ENCODE data around the gene FAM193A. TPM values are rescaled to one million over a fixed set of nuclear protein-coding genes. Genes with fewer than 3 reads are reported as not detected.
"Not testable (repeated sequence)": the region's sequence is repeated elsewhere in the genome, so short reads cannot be mapped to it uniquely, and the experiment has no call there.

The FAM193A gene
- total and polyA plus RNA-seq, 5 experiments from 2014 or later, result 1.5 to 48.6 (median 4.3) TPM

DNA sequence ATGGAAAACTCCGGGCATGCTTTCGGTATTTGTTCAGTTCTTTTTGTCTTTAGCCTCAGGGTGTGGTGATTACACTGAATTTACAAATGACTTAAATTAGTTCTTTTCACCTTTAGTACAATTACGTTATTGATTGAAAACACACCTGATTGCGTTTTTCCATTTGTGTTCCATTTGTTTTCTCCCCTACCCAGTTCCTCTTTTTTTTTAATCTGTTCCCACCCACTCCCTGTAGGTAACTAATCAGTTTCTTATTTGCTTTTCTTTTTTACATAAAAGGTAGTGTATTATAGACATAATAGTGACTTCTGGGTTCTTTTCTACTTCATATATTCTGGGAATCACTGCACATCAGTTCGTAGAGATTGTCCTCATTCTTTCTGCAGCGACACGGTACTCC lies 166.3 kb downstream of the FAM193A start:
- Mint-ChIP-seq H3K9me3 (no peaks in the 10 kb centered on the region), H3K27ac (peak overlapping the region in 1 of 10 donors; percentile 79), H3K27me3 (no peaks in the 10 kb centered on the region), H3K4me1 (no peaks in the 10 kb centered on the region), H3K36me3 (peaks cover 9 to 84% (median 17%) of the 10 kb centered on the region in 3 donors), H3K4me3 (no peak overlapping the region)
- no peak for DNase-seq
- POLR2A ChIA-PET, result no interaction called here
- no peak for ATAC-seq

DNA sequence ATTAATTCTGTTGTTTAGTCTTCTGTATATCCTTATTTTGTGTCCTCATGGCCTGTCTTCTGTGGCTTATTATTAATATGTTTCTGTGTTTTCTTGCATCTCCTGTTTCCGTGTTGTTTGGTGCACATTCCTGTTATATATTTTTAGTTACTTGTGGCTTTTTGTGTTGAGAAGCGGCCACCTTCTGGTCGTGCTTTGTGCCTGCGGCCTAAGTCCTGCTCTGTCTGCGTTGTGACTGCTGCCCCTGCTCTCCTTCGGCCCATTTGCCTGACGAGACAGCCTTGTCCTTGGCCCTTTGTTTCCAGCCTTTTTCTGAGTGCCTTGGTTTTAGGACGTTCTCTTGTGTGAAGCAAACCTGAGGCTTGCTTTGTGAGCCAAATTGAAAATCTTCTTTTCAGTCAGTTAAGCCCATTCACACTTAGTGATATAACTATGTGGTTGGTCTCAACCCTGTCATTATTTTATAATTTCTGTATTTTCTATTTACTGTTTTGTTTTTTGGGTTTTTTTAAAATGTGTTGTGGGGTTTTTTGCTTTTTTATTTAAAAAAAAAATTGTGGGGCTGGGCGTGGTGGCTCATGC lies 175.9 kb downstream of the FAM193A start:
- POLR2A ChIA-PET, result no interaction called here
- H3K4me3 Mint-ChIP-seq, result no peak overlapping the region
- H3K27me3 Mint-ChIP-seq, result no peaks in the 10 kb centered on the region
- H3K9me3 Mint-ChIP-seq, result no peaks in the 10 kb centered on the region
- ATAC-seq (no peak), DNase-seq (no peak)
- peaks cover 13 to 29% (median 21%) of the 10 kb centered on the region in 4 donors for H3K4me1 Mint-ChIP-seq
- peaks cover 0 to 43% (median 5%) of the 10 kb centered on the region in 3 donors for H3K36me3 Mint-ChIP-seq
- H3K27ac Mint-ChIP-seq, result peak overlapping the region in 6 of 10 donors; percentile 27 to 81 (median 44)

DNA sequence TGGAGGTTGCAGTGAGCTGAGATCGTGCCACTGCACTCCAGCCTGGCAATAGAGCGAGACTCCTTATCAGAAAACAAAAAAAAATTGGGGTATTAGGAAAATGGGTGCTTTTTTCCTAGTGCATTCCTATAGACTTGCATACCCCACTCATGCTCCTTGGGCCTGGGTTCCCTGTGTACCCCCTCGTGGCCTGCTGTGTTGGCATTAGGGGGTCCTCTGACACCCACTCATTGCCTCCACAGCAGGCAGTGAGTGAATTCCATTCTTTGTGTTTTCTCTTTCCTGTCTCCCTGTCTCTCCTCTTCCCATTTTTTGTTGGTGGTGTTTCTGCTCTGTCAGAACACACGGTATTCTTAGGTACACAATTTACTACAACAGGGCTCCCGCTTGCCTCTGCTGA lies 176.9 kb downstream of the FAM193A start:
- no peaks in the 10 kb centered on the region for H3K9me3 Mint-ChIP-seq
- H3K36me3 Mint-ChIP-seq, result peaks cover 0 to 46% (median 5%) of the 10 kb centered on the region in 3 donors
- peaks cover 13 to 29% (median 21%) of the 10 kb centered on the region in 4 donors for H3K4me1 Mint-ChIP-seq
- ATAC-seq (no peak), DNase-seq (no peak)
- POLR2A ChIA-PET, result no interaction called here
- peak overlapping the region in 3 of 10 donors; percentile 2 to 65 (median 59) for H3K4me3 Mint-ChIP-seq
- no peaks in the 10 kb centered on the region for H3K27me3 Mint-ChIP-seq
- peak overlapping the region; percentile 71 to 94 (median 90) for H3K27ac Mint-ChIP-seq

DNA sequence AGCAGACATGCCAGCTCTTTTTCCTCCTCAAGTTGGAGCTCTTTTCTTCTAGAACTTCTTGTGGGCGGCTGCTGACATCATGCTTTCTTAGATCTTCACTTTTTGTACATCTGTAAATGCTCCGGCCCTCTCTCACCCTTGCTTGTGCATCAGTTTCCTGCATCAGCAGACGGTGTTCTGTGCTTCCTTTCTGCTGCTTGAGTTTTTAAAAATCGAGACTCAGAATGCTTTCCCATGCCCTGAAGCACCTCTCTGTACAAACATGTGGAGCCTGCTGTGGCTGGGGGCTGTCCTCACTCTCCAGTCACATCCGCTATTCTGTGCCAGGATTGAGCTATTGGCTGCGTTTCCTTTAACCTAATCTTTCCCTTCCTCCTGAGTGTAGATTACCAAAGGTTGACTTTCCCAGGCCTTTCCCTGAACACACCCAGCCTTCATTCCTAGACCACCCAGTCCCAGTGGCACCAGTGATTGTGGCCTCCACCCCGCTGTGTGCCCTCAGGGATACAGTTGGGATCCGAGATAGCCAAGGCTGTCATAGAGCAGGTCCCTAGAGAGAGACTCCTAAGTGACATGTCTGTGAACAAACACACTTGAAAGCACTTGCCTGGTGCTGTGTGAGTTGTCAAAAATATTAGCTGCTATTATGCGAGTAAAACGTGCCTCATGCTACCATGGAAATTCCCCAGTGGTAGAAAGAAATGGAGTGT lies 177.8 kb downstream of the FAM193A start:
- peak overlapping the region in 9 of 10 donors; percentile 2 to 76 (median 42) for H3K4me3 Mint-ChIP-seq
- ATAC-seq (peak; percentile 93 to 97), DNase-seq (peak in 8 of 10 donors; percentile 15 to 70 (median 56))
- peaks cover 0 to 50% (median 11%) of the 10 kb centered on the region in 3 donors for H3K36me3 Mint-ChIP-seq
- peaks cover 13 to 29% (median 21%) of the 10 kb centered on the region in 4 donors for H3K4me1 Mint-ChIP-seq
- H3K27ac Mint-ChIP-seq, result peak overlapping the region; percentile 71 to 94 (median 90)
- H3K27me3 Mint-ChIP-seq, result no peaks in the 10 kb centered on the region
- POLR2A ChIA-PET, result interaction anchor here (0.6 kb wide), 1 partner anchor 10 kb away, joined by 3 read pairs; no protein-coding TSS in a partner anchor
- H3K9me3 Mint-ChIP-seq, result no peaks in the 10 kb centered on the region

DNA sequence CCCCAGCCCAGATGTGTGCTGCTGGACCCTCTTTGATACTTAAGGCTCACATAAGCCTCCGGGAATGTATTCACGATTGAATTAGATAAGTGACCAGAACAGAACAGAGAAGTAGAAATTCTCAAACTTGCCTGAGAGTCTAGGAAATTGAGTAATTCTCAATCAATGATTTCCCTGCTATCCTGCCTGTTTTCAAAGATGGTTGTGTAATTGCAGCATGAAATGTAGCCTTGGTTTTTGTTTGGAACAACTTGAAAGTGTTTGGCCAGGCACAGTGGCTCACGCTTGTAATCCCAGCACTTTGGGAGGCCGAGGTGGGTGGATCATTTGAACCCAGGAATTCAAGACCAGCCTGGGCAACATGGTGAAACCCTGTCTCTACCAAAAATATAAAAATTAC lies 178.5 kb downstream of the FAM193A start:
- no peaks in the 10 kb centered on the region for H3K27me3 Mint-ChIP-seq
- POLR2A ChIA-PET, result interaction anchor here (0.6 kb wide), 1 partner anchor 9 kb away, joined by 3 read pairs; no protein-coding TSS in a partner anchor
- H3K27ac Mint-ChIP-seq, result peak overlapping the region in 6 of 10 donors; percentile 19 to 92 (median 89)

DNA sequence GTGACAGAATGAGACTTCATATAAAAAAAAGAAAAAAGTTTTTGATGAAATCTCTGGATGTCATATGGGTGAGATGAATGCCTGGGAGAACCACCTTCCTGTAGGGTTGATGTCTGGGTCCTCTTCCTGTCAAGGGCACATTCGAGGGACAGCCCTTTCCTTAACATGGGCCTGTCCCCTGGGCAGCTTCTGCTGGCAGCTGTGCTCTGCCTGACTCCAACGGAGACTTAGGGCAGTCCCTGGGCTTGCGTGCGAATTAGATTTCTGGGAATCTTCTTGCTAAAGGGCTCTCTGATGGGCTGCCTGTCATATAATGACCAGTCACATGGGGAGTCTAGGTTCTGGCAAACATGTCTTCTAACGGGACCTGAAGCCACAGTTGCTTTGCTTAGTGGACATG lies 179.0 kb downstream of the FAM193A start:
- DNase-seq, result no peak
- H3K27ac Mint-ChIP-seq, result peak overlapping the region in 7 of 10 donors; percentile 19 to 80 (median 54)
- H3K4me1 Mint-ChIP-seq, result peaks cover 13 to 29% (median 21%) of the 10 kb centered on the region in 4 donors
- H3K4me3 Mint-ChIP-seq, result no peak overlapping the region
- H3K27me3 Mint-ChIP-seq, result no peaks in the 10 kb centered on the region
- peaks cover 0 to 55% (median 15%) of the 10 kb centered on the region in 3 donors for H3K36me3 Mint-ChIP-seq
- POLR2A ChIA-PET, result no interaction called here
- ATAC-seq, result no peak
- no peaks in the 10 kb centered on the region for H3K9me3 Mint-ChIP-seq

More for the DNA sequence above, 178.5 kb downstream of the FAM193A start:
- Mint-ChIP-seq H3K4me3 (no peak overlapping the region), H3K36me3 (peaks cover 0 to 51% (median 14%) of the 10 kb centered on the region in 3 donors), H3K4me1 (peaks cover 13 to 29% (median 21%) of the 10 kb centered on the region in 4 donors), H3K9me3 (no peaks in the 10 kb centered on the region)
- DNase-seq (no peak), ATAC-seq (no peak)

DNA sequence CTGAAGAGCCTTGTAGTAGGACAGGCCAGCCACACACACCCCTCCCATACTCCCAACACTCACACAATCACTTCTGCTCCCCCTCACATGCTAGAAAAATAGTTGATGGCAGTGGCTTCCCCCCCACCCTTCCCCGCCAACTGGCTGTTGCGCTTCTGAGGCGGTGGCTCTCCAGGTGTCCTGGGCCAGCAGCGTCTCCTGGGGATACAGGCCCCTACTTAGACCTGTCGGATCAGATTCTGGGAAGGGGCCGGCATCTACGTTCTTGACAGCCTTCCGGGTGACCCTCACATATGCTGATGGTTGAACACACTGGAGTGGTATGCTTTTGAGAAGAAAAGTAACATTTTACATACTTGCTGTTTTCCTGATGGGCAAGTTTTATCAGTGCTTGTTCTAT lies 179.8 kb downstream of the FAM193A start:
- no peaks in the 10 kb centered on the region for H3K27me3 Mint-ChIP-seq
- DNase-seq (no peak), ATAC-seq (no peak)
- H3K4me3 Mint-ChIP-seq, result peak overlapping the region in 1 of 10 donors; percentile 4
- peak overlapping the region in 4 of 10 donors; percentile 20 to 89 (median 58) for H3K27ac Mint-ChIP-seq
- peaks cover 13 to 29% (median 21%) of the 10 kb centered on the region in 4 donors for H3K4me1 Mint-ChIP-seq
- POLR2A ChIA-PET, result no interaction called here
- H3K36me3 Mint-ChIP-seq, result peaks cover 0 to 54% (median 15%) of the 10 kb centered on the region in 3 donors
- no peaks in the 10 kb centered on the region for H3K9me3 Mint-ChIP-seq

DNA sequence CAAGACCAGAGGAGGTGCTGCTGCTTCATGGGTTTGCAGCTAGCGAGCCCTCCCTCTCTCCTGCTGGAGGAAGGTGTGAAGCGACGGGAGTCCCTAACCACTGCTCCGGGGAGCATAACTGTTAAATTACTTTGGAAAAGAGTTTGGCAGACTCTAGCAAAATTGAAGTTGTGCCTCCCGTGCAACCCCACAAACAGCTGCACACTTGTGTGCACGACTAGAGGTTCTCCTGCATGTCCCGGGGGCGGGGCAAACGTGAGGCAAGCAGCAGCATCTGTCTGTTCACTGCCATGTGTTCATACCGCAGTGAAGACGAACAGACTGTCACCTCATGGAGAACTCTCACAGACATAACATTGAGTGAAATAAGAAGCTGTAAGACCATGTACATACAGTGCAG lies 185.1 kb downstream of the FAM193A start:
- ATAC-seq (no peak), DNase-seq (no peak)
- Mint-ChIP-seq H3K4me1 (peaks cover 10 to 25% (median 18%) of the 10 kb centered on the region in 4 donors), H3K4me3 (peak overlapping the region in 1 of 10 donors; percentile 20), H3K36me3 (peaks cover 0 to 49% (median 13%) of the 10 kb centered on the region in 3 donors), H3K27ac (peak overlapping the region in 2 of 10 donors; percentile 36 to 65), H3K27me3 (no peaks in the 10 kb centered on the region), H3K9me3 (no peaks in the 10 kb centered on the region)
- POLR2A ChIA-PET, result no interaction called here

DNA sequence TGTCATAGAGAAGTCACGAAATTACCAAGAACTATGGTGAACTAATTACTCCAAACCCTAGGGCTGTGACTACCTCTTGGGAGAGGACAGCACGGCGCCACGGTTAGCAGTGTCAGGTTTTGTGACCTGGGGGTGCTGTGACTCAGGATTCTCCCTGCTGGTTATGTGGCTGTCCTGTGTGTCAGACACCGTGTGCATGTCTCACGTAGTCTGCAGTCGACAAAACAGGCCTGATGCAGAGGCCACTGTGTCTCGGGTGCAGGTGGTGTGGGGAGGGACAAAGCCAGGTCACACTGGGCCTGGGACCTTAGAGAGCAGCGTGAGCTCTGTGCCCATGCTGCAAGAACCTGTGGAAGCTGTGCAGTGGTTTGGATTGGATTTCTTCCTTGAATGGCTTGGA lies 185.6 kb downstream of the FAM193A start:
- H3K27ac Mint-ChIP-seq, result peak overlapping the region in 7 of 10 donors; percentile 40 to 87 (median 78)
- no peaks in the 10 kb centered on the region for H3K9me3 Mint-ChIP-seq
- peaks cover 10 to 25% (median 18%) of the 10 kb centered on the region in 4 donors for H3K4me1 Mint-ChIP-seq
- peak overlapping the region in 2 of 10 donors; percentile 29 to 34 for H3K4me3 Mint-ChIP-seq
- no peak for ATAC-seq
- no peak for DNase-seq
- POLR2A ChIA-PET, result no interaction called here
- peaks cover 0 to 46% (median 13%) of the 10 kb centered on the region in 3 donors for H3K36me3 Mint-ChIP-seq
- H3K27me3 Mint-ChIP-seq, result no peaks in the 10 kb centered on the region

DNA sequence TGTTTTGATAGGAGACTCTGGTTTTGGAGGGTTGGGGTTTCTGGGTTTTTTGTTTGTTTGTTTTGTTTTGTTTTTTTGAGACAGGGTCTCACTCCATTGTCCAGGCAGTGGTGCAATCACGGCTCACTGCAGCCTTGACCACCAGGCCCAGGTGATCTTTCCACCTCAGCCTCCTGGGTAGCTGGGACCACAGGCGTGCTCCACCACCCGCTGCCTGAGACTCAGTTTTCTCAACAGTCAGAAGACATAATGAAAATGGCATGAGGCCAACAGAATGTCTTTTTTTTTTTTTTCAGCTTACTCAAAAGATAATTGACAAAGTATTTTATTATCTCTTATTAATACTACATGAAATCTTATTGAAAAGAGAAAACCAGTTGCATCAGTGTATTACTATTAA lies 187.3 kb downstream of the FAM193A start:
- ATAC-seq (no peak), DNase-seq (no peak)
- Mint-ChIP-seq H3K4me1 (peaks cover 10 to 25% (median 18%) of the 10 kb centered on the region in 4 donors), H3K4me3 (peak overlapping the region in 2 of 10 donors; percentile 20 to 34), H3K27ac (peak overlapping the region in 7 of 10 donors; percentile 23 to 89 (median 75)), H3K27me3 (no peaks in the 10 kb centered on the region), H3K36me3 (peaks cover 0 to 36% (median 9%) of the 10 kb centered on the region in 3 donors), H3K9me3 (no peaks in the 10 kb centered on the region)
- POLR2A ChIA-PET, result interaction anchor here (0.5 to 1.0 kb wide), 3 partner anchors 9 to 303 kb away, joined by 3 to 4 read pairs (median 3); no protein-coding TSS in a partner anchor

DNA sequence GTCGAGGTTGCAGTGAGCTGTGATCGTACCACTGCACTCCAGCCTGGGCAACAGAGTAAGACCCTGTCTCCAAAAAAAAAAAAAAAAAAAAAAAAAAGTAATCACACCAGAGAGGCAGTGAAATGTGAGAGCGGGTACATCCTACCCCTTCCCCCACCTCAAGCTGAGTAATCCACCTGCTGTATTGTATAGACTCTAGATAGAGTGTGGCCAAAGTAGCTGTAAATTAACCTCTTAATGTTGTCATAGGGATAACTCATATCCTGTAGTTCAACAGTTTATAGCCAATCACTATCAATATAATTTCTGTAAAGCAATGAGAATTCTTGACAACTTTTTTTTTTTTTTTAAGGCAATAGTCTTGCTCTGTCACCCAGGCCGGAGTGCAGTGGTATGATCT lies 188.9 kb downstream of the FAM193A start:
- no peak for DNase-seq
- Mint-ChIP-seq H3K27me3 (no peaks in the 10 kb centered on the region), H3K4me3 (no peak overlapping the region), H3K9me3 (no peaks in the 10 kb centered on the region), H3K27ac (peak overlapping the region in 1 of 10 donors; percentile 23), H3K4me1 (peaks cover 10 to 25% (median 18%) of the 10 kb centered on the region in 4 donors), H3K36me3 (peaks cover 0 to 33% (median 9%) of the 10 kb centered on the region in 3 donors)
- POLR2A ChIA-PET, result interaction anchor here (0.7 kb wide), 1 partner anchor 9 kb away, joined by 6 read pairs; no protein-coding TSS in a partner anchor
- ATAC-seq, result no peak

DNA sequence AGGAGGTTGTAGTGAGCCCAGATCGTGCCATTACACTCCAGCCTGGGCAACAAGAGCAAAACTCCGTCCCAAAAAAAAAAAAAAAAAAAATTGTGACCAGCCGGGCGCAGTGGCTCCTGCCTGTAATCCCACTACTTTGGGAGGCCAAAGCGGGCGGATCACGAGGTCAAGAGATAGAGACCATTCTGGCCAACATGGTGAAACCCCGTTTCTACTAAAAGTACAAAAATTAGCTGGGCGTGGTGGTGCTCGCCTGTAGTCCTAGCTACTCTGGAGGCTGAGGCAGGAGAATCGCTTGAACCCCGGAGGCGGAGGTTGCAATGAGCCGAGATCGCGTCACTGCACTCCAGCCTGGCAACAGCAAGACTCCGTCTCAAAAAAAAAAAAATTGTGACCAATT lies 190.4 kb downstream of the FAM193A start:
- H3K4me3 Mint-ChIP-seq, DNase-seq, H3K9me3 Mint-ChIP-seq, ATAC-seq, H3K27me3 Mint-ChIP-seq: not testable (repeated sequence)
- POLR2A ChIA-PET, result interaction anchor here (0.8 kb wide), 1 partner anchor 16 kb away, joined by 3 read pairs; no protein-coding TSS in a partner anchor
- Mint-ChIP-seq H3K27ac (peak overlapping the region in 1 of 10 donors; percentile 47), H3K4me1 (peaks cover 10 to 25% (median 18%) of the 10 kb centered on the region in 4 donors), H3K36me3 (peaks cover 0 to 36% (median 11%) of the 10 kb centered on the region in 3 donors)

Measured in naive thymus-derived CD8-positive, alpha-beta T cell (primary cell).